Stimulated activated CD8-positive, alpha-beta memory T cell treated with anti-CD3 and anti-CD28 coated beads, Interleukin-7, amount 100 ng/mL, for 1 hour (primary cell): Measurements from ENCODE around the gene NCEH1.

Experiments
- DNase-seq, 2 donors: peaks; one replicate each; pipeline ENCODE4 v3.0.0-alpha.2; 2020; ENCODE audit warnings: low read depth in 2 of 2

The NCEH1 gene

DNA sequence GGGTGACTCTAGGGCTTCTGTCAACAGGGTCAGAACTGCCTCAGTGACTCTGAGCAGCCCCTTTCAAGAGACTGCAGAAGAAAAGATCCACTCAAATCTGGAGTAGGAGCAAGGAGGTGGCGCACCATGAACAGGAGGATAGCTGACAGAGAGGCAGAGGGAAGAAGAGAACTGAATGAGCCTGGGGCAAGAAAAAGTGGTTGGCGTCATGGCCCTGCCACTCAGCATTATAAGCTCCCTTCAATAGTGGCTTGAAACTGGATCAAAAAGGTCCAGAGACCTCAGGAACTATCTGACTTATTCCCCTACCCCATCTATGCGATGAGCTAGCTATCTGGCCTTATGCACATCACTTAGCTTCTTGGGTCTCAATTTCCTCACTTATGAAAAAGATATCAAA, 66.6 kb downstream of the NCEH1 start:
- DNase-seq: no peak

DNA sequence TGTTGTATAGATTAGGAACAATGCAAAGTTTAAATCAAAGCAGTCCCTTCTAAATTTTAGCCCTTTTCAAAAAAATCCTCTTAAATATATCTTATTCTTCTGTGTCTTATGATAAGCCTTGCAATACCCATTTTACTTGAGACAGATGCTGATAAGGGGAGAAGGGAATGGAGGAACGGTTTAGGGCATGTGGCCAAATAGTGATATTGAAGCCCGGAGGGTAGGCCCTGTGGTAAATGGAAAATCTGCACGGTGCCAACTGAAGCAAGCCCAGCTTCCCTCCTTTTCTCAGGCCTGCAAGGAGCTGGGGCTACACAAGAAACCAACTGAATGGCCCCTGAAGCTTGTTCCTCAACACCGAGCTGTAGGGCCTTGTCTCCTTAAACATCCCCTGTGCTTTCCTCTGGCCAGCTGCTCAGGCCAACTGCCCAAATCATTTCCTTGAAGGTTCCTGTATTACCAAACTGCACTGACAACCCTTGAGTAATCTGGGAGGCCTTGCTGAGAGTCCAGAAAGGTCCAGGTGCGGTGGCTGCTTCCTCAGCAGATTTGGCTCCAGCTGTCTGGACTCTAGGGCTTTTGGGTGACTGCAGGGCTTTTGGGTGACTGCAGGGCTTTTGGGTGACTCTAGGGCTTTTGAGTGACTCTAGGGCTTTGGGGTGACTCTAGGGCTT, 67.2 kb downstream of the NCEH1 start:
- no peak for DNase-seq

DNA sequence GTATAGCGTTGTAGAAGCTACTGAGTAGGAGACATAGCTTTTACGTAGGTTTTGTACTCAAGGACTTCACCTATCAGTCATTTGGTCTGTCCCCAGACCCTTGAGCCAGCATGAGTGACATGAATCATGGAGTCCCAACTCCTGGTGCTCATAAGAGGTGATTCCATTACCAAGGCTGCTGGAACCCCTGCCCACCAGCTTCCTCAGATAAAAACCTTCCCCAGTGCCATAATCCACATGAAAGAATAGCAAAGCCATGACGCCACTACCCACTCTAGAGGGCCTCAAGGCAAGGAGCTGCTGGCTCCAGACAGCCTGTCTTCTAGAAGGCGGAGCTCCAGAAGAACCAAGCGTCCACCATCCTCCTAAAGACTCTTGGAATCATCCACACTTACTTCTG, 69.6 kb downstream of the NCEH1 start:
- DNase-seq: no peak

DNA sequence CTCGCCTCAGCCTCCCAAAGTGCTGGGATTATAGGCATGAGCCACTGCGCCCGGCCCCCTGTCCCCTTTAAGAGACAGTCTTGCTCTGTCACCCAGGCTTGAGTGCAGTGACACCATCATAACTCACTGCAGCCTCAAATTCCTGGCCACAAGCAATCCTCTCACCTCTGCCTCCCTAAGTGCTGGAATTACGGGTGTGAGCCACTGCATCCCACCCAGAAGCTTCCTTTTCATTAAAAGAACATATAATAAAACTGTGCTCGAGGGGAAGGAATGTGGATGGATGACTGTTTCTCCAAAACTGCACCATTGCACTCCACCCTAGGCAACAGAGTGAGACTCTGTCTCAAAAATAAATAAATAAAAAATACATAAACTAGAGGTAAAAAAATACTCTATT, 70.1 kb downstream of the NCEH1 start:
- no peak for DNase-seq

DNA sequence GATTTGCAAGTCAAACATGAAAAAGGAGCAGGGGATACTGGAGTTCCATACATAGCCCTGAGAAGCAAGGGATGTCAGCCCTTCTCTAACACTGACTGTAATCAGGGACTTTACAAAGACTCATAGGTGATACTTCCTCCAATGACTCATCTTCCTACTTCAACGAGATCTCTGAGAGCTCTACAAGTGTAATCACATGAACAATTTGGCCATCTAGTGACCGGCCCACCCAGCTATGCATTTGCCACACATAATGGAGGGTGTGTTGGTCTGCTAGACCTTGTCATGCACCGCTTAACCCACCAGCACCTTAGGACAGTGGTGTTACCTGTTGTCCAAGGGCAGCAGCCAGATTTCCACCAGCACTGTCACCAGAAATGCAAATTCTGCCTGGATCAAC, 75.3 kb downstream of the NCEH1 start:
- no peak for DNase-seq

DNA sequence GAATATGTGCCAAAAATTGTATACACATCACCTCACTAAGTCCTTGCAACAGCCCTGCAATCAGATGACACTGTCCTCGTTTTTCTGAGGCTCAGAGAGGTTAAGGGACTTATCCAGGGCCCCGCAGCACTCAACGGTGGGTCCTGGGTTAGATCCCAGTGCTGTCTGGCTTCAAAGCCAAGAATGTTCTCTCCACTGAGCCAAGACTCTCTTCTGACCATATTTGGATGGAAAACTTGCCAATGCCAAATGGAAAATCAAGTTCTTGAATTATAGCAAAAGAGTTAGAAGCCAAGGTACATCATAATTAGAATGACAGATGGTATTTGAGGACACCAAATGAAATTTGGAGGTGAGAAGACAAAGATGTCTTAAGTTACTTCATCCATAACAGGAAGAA, 75.9 kb downstream of the NCEH1 start:
- DNase-seq: no peak

DNA sequence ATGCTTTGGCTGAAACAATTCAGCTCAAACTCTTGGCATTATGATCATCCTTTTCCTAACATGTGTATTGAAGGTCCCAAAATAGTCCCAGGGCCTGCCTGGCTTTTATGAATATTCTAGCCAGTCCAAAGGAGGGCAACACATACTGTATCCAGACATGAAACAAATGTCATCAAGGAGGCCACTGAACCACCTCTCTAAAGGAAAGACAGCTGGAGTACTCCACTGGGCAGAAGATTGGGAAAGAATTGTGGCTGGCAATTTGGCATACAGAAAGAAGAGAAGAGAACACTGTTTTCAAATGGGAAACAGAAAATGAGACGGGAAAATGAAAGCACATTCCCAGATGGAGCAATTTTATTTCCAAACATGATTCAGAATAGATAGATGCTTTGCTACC, 80.6 kb downstream of the NCEH1 start:
- DNase-seq: no peak

DNA sequence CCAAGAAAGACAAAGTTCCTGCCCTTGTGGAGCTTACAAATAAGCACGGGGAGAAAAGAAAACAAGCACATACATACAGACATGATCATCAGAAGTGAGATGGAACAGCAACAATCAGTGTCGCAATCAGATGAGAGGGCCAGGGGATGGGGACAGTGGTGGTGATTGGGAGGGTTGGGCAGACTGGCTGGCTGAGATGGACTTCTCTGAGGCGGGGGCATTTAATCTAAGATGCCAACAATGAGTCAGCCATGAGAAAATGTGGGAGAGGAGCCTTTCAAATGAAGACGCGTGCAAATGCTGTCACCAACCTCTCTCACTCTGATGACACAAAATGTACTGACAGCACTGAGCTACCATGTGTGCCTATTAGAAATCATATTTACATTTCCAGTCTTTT, 81.4 kb downstream of the NCEH1 start:
- no peak for DNase-seq

DNA sequence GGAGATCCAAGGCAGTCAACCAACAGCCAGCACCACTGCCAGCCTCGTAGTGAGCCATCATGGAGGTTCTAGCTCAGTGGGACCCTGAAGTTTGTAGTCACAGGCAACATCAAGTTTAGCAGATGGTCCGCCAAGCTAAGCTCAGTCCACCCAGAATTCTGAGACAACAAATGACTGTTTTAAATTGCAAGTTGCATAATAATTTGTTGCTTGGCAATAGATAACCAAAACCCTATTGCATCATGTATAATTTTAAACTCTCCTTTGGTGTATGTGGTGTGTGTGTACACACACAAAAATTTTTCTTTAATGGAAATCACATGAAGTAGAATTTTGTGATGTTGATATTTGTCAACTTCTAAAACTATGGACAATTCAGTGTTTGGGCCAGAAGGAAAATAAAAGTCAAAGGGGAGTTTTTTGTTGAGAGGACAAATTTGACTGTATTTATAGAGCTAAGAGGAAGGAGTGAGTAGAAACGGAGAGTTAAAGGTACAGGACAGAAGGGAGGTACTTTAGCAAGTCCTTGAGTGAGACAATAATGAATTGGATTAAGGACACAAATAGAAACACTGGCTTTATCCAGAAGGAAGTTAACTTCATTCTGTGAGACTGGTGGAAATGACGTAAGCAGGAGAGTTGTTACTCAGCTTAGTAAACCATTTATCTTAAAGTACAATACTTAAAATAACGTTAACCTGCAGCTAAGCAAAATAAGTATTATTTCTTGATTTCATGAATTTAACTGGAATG, 83.6 kb downstream of the NCEH1 start:
- no peak for DNase-seq

DNA sequence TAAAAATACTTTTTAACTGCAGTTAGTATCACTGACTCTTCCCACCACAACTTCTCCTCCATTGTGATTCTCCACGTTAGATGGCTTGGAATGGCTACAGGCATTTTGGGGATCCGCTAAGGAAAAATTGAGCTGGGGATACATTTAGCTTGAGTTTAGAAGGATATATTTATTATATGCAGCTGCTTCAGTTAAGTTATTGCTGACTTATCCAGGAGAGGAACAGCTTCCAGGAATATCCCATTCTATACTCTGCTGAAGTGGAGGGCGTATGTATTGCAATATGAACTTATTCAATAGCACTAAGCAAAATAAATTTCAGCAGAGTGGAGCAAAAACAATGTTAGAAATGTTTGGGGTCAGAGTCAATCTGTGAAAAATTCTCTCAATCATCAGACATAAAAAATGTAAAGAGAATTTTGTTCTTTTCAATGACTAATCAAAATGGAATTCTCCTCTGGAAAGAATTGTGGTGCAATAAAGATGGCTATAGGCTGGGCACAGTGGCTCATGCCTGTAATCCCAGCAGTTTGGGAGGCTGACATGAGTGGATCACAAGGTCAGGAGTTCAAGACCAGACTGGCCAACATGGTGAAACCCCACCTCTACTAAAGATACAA, 84.7 kb downstream of the NCEH1 start:
- DNase-seq: no peak

DNA sequence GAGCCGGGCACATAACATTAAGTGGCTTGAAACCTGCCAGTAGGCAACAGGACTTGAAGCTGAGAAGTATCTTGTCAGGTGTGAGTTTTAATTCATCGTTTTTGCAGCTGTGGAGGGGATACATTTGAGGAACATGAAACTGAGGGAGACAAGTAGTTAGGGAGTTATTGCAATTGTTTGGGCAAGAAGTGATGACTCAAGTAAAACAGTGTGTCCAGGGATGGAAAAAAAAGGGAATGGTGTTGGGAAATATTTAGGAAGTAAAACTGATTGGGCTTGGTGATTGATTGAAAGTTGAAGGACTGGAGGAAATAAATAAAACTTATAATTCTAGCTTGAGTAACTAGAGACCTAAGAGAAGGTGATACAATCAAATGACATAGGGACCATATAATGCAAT, 85.5 kb downstream of the NCEH1 start:
- no peak for DNase-seq

DNA sequence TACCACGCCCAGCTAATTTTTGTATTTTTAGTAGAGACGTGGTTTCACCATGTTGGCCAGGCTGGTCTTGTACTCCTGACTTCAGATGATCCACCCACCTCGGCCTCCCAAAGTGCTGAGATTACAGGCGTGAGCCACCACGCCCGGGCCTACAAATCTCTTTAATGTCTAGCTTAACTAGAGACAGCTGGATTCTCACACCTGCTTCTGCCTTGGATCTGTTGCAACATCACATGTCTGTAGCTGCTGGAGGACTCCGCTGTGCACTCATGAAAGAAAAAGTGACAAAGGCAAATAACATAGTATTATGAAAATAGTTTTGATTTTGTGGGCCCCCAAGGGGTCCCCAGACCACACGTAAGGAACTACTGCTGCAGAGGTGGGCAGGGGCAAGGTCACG, 85.9 kb downstream of the NCEH1 start:
- DNase-seq: no peak

DNA sequence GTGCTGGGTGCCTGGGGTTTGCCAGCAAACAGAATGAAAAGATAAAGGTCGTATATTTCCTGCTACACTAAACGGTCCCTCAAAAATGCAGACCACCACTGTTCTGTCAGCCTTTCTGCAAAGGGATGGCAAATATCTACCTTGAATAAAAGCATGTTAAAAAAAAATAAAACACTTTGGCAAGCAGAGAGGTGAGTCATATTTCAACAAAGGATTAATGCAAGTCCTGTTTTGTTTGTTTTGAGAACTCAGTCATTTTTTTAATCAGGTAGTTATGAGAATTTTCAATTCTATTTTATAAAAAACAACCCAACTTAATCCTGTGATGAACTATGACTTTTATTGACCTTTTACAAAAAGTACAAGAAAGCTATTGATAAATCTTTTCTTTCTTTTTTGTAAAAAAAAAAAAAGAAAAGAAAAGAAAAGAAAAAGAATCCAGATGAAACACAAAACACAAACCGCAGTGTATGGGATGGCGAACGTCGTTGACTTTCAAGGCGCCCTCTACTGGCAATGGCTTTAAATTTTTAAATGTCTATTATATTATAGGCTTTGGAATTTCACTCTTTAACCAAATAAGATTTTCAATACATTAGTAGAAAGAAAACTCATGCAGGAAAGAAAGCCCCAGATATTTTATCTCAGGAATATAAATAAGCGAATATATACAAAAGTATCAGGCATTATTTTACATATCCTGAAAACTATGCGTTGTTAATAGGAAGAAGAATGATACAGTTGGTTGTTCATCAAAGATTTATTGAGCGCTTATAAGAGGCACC, 87.8 kb downstream of the NCEH1 start:
- peak; percentile 4 to 19 for DNase-seq

DNA sequence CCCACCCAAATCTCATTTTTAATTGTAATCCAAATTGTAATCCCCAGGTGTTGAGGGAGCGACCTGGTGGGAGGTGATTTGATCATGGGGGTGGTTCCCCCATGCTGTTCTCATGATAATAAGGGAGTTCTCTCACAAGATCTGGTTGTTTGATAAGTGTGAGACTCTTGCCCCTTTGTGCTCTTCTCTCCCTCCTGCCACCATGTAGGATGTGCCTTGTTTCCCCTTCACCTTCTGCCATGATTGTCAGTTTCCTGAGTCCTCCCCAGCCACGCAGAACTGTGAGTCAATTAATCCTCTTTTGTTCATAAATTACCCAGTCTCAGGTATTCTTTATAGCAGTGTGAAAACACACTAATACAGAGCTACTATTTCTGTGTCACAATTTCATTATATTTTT, 88.7 kb downstream of the NCEH1 start:
- no peak for DNase-seq

DNA sequence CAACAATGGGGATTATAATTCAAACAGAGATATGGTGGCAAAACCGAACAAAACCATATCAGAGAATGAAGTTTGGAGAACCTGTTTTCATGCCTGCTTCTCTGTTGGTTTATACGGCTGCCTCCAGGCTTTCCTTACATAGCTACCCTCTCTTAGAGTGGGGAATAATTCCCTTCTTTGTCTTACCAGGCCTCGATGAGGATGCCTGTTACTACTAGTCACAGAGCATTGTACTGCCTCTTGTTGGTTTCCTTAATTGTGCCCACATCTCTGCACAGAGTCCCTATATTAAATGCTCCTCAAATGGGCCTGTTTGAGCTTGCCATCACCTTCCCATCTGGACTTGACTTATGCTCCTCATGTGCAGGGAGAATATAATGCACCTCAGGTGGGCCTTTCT, 92.9 kb downstream of the NCEH1 start:
- DNase-seq: no peak

DNA sequence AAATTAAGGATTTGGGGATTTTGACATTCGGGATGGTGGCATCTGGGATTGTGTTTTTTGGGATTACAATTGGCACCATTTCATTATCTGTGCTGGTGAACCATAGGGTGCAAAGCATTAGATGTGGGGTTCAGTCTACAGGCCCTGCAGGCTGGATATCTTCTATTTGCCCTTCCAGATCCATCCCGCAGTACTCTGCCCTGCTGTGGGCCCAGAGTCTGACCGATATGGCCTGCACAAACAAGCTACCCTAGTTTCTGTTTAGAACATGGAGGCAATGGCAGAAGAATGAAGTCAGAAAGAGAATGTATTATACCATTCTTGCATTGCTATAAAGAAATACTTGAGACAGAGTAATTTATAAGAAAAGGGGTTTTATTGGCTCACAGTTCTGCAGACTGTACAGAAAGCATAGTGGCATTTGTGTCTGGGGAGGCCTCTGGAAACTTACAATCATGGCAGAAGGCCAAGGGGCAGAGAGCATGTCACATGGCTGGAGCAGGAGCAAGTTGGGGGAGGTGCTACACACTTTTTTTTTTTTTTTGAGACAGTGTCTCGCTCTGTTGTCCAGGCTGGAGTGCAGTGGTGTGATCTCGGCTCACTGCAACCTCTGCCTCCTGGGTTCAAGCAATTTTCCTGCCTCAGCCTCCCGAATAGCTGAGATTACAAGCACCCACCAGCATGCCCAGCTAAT, 93.7 kb downstream of the NCEH1 start:
- DNase-seq: no peak

DNA sequence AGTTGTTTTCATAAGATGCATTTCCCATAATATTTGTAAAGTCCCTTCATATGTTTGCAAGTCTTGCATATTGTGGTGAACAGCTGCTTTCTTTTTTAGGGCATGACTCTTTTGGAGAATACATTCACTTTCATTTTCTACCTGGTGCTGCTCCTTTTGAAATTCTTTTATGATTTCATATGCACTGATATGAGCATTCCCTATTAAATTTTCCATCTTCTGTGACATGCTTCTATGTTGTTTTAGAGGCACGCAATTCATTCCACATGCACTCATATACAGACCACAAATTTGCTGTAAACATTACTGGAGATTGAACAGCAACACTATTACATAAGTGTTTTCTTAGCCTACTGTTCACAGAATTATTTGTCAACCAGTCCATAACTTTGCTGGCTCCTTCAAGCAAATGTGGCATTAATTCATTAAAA, 94.8 kb downstream of the NCEH1 start:
- no peak for DNase-seq

DNA sequence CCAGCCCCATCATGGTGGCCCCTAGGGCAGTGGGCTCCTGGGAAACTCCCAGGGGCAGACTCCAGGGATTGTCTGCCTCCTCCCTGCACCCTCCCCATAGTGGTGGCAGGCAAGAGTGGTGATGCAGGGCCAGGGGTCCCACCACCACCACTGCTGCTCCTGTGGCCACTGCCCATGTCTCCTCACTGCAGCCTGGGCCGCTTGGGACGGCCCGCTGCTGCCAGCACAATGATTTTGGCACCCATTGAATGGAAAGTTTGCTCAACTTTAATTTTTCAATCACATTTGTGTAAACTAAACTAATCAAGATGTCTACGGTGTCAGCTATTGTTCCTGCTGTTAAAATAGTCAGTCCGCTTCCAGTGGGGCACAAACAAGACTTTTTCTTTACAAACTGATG, 95.6 kb downstream of the NCEH1 start:
- no peak for DNase-seq

DNA sequence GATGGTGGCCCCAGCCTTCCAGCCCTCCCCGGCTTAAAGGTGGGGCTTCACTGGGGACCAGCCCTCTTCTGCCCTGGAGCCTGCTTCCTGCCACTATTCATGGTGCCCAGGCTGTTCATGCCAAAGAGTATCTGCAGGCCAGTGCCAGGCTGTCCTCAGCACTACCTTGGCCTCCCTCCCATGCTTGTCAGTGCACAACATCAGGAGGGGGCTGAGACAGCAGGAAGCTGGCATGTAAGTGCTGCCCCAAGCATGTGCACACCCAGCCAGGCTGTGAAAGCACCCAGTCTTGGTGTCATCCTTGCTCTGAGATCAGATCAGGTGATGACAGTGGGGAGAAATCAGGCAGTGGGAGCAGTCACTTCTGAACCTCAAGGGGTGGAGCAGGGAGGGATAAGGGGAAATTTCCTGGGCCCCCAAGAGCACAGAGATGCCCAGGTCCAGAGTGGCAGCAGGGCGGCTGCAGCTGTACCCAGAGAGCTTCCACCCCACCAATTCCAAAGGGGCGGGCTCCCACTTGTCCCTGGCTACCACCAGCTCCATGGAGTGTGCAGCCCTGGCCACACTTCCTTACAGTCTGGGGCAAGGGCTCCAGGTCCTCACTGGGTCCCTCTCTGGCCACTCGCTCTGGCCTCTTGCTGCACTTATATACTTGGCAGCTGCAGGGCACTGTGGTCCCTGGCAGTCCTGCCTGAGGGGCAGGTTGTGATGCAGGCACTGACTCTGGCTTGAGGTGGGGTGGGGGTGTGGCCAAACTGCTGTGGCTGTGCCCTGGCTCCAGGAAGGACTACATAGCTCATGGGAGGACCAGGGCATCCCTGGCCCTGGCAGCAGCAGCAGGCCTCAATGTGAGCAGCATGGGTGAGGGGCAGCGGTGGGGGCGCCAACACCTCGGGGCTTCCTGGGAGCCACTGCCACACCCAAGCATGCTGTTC, 96.3 kb downstream of the NCEH1 start:
- no peak for DNase-seq

DNA sequence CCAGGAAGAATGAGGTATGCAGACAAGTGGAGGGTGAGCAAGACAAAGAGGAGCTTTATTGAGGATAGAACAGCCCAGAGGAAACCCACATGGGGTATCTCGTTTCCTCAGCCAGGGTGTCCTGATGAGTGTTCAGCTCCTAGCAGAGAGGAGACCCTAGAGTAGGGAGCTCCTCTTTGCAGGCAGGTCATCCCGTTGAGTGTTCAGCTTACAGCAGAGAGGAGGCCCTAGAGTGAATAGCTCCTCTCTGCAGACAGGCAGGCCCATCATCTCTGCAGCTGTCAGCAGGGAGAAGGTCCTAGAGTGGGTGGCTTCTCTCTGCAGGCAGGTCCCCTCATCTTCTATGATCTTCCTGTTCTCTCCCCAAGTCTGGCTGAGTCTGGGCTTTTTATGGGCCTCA, 97.0 kb downstream of the NCEH1 start:
- no peak for DNase-seq
